GM12801 (cell line): ENCODE measurements around the gene LPAR6.

ENCODE experiments used
- CTCF ChIP-seq: IDR thresholded peaks from one replicate; pipeline ENCODE4 v1.5.1; 2011; ENCODE audit warnings: control low read depth; ENCODE audit not compliant: insufficient read length; ENCODE audit errors: extremely low read depth

Gene LPAR6

GRCh38 chr13:48412881-48413351, at the start of gene LPAR6:
LPAR6 (minus strand) TSS chr13:48413113; CDS start chr13:48412423, 690 bp downstream.
- no peak for TF ChIP-seq CTCF

- no peak for TF ChIP-seq CTCF
These were observed 44.8 kb upstream of the LPAR6 start for GRCh38 chr13:48457578-48458242.

- TF ChIP-seq CTCF, result no peak
These were observed 43.6 kb upstream of the LPAR6 start for GRCh38 chr13:48456546-48456945.

GRCh38 chr13:48449656-48450055, 36.7 kb upstream of the LPAR6 start:
- no peak for TF ChIP-seq CTCF

GRCh38 chr13:48448959-48449614, 36.2 kb upstream of the LPAR6 start:
- TF ChIP-seq CTCF, result no peak

GRCh38 chr13:48448285-48448958, 35.5 kb upstream of the LPAR6 start:
- no peak for TF ChIP-seq CTCF

- no peak for TF ChIP-seq CTCF
These were observed 33.6 kb upstream of the LPAR6 start for GRCh38 chr13:48446464-48446863.
